Measurements from ENCODE around the gene IGF1R.

GRCh38 chr15:98744506-98744905 is 96.2 kb downstream of the IGF1R start:
- TF ChIP-seq, protein P1, sequence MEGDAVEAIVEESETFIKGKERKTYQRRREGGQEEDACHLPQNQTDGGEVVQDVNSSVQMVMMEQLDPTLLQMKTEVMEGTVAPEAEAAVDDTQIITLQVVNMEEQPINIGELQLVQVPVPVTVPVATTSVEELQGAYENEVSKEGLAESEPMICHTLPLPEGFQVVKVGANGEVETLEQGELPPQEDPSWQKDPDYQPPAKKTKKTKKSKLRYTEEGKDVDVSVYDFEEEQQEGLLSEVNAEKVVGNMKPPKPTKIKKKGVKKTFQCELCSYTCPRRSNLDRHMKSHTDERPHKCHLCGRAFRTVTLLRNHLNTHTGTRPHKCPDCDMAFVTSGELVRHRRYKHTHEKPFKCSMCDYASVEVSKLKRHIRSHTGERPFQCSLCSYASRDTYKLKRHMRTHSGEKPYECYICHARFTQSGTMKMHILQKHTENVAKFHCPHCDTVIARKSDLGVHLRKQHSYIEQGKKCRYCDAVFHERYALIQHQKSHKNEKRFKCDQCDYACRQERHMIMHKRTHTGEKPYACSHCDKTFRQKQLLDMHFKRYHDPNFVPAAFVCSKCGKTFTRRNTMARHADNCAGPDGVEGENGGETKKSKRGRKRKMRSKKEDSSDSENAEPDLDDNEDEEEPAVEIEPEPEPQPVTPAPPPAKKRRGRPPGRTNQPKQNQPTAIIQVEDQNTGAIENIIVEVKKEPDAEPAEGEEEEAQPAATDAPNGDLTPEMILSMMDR (IDR thresholded peaks at IDR 0.05) = no peak
- TF ChIP-seq POLR2A (IDR thresholded peaks at IDR 0.05) = no peak
